Natural killer cell treated with Interleukin-12 subunit alpha and Interleukin-12 subunit beta and Interleukin-15 and Interleukin-18, amount 100 ng/mL, for 72 hours (primary cell): Measurements from ENCODE around the gene BMP8B. TPM values are rescaled to one million over a fixed set of nuclear protein-coding genes. Genes with fewer than 3 reads are reported as not detected.
A peak's percentile ranks its signal among the peaks of the same experiment; 100 is the strongest.
"Not testable (repeated sequence)": the region's sequence is repeated elsewhere in the genome, so short reads cannot be mapped to it uniquely, and the experiment has no call there.

Experiments used
- ATAC-seq, 2 donors: fragments of 150-1000 bp; cut with Tn5 transposase in 1 of 2; sonication (Bioruptor Pico), chemical (Tn5 transposase) in 1 of 2; 2 replicates each; pipeline ENCODE4 v1.10.0; 2021
- DNase-seq: peaks from one replicate; pipeline ENCODE4 v3.0.0; 2022; ENCODE audit warnings: low spot score
- H3K27ac Mint-ChIP-seq, 2 donors: 1 replicate in 1 of 2; 2 replicates in 1 of 2; pipeline ENCODE4 v1.8.0; 2022; ENCODE audit warnings: mixed read lengths in 2 of 2, mild to moderate bottlenecking in 1 of 2, moderate library complexity in 1 of 2
- H3K27me3 Mint-ChIP-seq, 2 donors: 1 replicate in 1 of 2; 2 replicates in 1 of 2; pipeline ENCODE4 v1.8.0; 2022; ENCODE audit warnings: mixed read lengths in 2 of 2
- H3K36me3 Mint-ChIP-seq: one replicate; pipeline ENCODE4 v1.8.0; 2022; ENCODE audit warnings: mixed read lengths
- H3K4me1 Mint-ChIP-seq, 2 donors: 1 replicate in 1 of 2; 2 replicates in 1 of 2; pipeline ENCODE4 v1.8.0; 2022; ENCODE audit warnings: low read depth in 2 of 2, mixed read lengths in 2 of 2, mild to moderate bottlenecking in 1 of 2
- H3K4me3 Mint-ChIP-seq: one replicate; pipeline ENCODE4 v1.8.0; 2022; ENCODE audit warnings: mixed read lengths
- H3K9me3 Mint-ChIP-seq: 2 replicates; pipeline ENCODE4 v1.8.0; 2022; ENCODE audit warnings: mixed read lengths
- total RNA-seq, 2 donors: library from RNA; stranded (reverse); gene quantifications; one replicate each; pipeline ENCODE4 v1.2.3, GENCODE V29; 2022

Gene BMP8B
- total RNA-seq, 2 donors from 2014 or later: 0.84 to 1.8 TPM

DNA sequence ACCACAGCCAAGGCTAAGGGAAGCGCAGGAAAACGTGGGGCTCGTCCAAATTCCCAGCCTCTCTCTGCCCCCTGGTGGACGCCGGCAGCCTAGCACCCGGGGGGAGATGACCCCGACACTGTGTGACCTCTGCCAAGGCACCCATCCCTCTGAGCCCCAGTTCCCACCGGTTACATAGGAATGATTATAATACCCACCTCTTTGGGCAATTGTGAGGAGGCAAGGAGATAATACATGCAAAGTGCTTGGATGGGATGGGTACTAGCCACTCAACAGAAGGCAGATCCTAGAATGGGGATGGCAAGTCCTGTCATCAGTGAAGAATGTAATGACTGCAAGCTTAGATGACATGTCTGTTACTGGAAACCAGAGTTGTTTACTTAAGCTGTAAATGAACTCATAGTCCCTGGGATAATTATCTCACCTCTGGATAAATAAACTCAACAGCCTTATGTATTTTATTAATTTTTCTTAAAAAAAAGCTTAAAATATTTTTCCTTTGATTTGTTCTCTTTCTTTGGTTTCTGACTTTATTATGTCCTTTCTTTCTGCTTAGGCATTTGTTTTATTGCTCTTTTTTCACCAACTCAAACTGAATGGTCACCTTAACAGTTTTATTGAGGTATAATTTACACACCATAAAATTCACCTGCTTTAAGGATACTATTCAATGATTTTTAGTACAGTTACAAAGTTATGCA is 11.3 kb upstream of the BMP8B start:
- peak; percentile 78 for DNase-seq
- Mint-ChIP-seq H3K27ac (peak overlapping the region; percentile 76 to 88), H3K4me1 (peaks cover 11 to 13% of the 10 kb centered on the region in 2 donors), H3K36me3 (no peaks in the 10 kb centered on the region), H3K4me3 (peak overlapping the region; percentile 75), H3K9me3 (no peaks in the 10 kb centered on the region), H3K27me3 (no peaks in the 10 kb centered on the region)
- ATAC-seq: peak; percentile 71 to 85

DNA sequence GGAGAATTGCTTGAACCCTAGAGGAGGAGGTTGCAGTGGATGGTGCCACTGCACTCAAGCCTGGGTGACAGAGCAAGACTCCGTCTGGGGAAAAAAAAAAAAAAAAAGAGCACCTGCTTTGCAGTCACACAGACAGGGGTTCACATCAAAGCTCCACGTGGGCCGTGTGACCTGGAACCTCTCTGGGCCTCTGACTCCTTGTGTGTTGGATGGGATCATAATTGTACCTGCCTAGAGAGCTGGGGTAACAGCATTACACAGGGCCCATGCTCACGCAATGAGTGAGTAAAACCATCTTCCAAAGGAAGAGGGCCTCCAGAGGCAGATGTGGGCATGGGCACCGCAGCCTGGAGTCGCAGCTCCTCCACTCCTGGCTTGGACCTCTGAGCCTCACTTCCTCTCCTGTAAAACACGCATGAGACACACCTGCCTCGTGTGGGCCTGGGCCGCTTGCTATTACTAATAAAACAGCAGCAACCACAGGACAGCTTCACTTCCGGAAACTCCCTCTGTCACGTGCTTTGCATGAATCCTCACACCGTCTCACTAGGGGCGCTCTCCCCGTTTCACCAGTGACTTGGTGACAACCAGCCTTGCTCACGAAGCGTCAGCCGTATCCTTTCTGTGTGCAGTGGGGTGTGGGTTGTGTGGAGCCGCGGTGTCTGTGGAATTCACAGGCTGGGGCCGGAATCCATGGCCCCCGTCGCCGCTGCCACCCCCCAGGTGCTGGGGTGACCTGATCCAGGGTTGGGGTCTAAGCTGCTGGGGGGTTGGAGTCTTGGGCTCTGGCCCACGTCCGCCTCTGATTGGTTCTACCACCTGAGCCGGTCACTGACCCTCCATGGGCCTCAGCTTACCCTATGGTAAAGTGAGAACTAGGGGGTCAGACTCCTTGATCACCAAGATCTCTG is 10.4 kb upstream of the BMP8B start:
- H3K36me3 Mint-ChIP-seq, H3K27me3 Mint-ChIP-seq, H3K9me3 Mint-ChIP-seq: not testable (repeated sequence)
- peak overlapping the region; percentile 76 to 88 for H3K27ac Mint-ChIP-seq
- DNase-seq (peak; percentile 89), ATAC-seq (peak; percentile 96 to 97)
- peak overlapping the region; percentile 75 for H3K4me3 Mint-ChIP-seq
- H3K4me1 Mint-ChIP-seq: peaks cover 11 to 13% of the 10 kb centered on the region in 2 donors

DNA sequence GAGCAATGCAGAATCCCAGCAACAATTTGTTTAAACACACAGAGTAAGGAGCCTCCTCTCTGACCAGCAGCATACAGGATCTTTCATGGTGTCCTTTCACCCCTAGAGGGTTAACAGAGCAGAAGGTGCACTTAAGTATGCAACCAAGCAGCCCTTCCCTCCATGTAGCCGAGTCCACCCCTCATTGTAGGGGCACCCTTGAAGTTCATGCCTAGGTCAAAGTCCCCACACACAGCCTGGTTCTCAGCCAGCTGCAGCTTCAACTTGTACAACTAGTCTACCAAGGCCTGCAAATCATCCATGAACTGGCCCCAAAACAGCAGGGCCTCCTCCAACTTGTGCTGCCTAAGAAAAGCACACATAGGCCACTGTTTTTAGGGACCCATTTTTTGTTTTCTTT is 7.0 kb upstream of the BMP8B start:
- ATAC-seq (no peak), DNase-seq (no peak)
- Mint-ChIP-seq H3K4me3 (no peak overlapping the region), H3K27ac (no peak overlapping the region), H3K4me1 (peaks cover 11 to 13% of the 10 kb centered on the region in 2 donors), H3K9me3 (no peaks in the 10 kb centered on the region), H3K27me3 (no peaks in the 10 kb centered on the region), H3K36me3 (no peaks in the 10 kb centered on the region)

DNA sequence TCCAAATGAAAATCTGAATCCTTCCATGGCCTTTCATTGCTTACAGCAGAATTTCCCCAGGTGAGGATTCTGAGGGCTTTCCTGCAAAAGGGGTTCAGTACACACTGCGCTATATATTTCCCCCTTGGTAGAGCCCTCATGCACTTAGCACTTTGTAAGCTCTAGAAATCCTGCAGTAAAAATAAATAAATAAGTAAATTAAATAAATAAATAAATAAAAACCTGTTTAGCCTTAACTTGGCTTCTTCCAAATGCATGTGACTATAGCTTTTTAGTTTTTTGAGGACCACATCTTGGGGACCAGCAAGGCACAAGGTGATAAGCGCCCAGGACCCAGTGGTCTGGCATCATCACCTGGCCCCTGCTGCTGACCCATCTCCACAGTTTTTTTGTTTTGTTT is 3.2 kb upstream of the BMP8B start:
- no peak for DNase-seq
- ATAC-seq: no peak
- Mint-ChIP-seq H3K27ac (no peak overlapping the region), H3K36me3 (no peaks in the 10 kb centered on the region), H3K4me3 (no peak overlapping the region), H3K27me3 (no peaks in the 10 kb centered on the region), H3K9me3 (no peaks in the 10 kb centered on the region), H3K4me1 (peaks cover 0 to 3% of the 10 kb centered on the region in 2 donors)

DNA sequence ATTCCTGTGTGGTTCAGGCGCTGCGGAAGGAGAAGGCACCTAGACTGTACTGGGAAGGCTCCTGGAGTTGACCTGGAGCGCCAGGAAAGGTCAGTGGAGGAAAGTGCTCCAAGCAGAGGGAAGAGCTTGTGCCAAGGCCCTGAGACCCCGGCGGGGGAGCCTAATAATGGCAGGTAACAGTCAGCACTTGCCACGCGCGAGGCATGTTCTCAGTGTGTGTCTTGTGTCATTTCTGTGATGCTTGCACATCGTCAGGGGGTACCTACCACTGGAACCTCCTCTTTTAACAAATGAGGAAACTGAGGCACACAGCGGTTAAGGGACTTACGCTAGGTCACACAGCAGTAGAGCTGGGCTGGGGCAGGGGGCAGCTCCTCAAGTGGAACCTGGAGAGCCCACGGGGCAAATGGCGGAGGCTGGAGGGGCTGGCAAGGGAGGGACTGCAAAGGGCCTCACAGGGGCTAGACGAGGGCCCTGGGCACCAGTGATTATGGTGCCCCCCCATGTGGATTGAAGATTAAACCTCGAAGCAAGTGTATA is 976 bp upstream of the BMP8B start:
- DNase-seq (no peak), ATAC-seq (no peak)
- no peaks in the 10 kb centered on the region for H3K27me3 Mint-ChIP-seq
- H3K4me1 Mint-ChIP-seq: peaks cover 0 to 3% of the 10 kb centered on the region in 2 donors
- H3K9me3 Mint-ChIP-seq: no peaks in the 10 kb centered on the region
- no peak overlapping the region for H3K27ac Mint-ChIP-seq
- peak overlapping the region; percentile 81 for H3K4me3 Mint-ChIP-seq
- no peaks in the 10 kb centered on the region for H3K36me3 Mint-ChIP-seq

DNA sequence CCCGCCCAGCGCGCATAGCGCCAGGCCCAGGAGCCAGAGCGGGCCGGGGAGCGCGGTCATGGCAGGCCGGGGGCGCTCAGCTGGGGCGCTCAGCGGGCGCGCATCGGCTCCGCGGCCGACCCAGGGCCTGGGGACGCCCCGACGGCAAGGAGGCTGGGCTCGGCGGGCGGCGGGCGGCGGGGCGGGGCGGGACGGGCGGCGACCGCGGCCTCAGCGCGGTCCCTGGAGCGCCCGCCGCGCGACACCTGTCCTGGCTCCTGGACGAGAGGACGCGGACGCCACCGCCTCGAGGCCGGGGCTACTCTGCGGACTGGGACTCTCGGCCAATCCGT is 273 bp downstream of the BMP8B start:
- H3K9me3 Mint-ChIP-seq: no peaks in the 10 kb centered on the region
- no peaks in the 10 kb centered on the region for H3K36me3 Mint-ChIP-seq
- DNase-seq: no peak

DNA sequence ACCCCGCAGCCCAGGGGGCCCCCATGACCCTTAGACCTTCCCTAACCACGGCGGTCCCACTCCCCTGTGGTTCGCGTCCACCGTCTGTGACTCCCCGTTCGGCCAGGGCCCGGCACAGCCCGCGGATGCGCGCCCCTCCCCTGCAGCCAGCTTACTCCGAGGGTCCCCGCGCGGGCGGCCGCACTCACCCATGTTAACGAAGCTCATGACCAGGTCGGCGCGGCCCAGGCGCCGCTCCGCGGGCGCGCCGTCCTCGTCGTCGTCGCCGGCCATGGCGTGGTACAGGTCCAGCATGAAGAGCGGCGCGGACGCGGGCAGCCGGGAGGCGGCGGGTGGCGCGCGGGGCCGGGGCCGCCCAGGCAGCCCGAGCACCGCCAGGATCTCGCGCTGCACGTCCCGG is 701 bp downstream of the BMP8B start:
- not testable (repeated sequence) for H3K4me1 Mint-ChIP-seq, DNase-seq, H3K9me3 Mint-ChIP-seq, H3K27ac Mint-ChIP-seq, H3K36me3 Mint-ChIP-seq, H3K27me3 Mint-ChIP-seq
- ATAC-seq: peak in 1 of 2 donors; percentile 4
- peak overlapping the region; percentile 55 for H3K4me3 Mint-ChIP-seq

More for the DNA sequence above, 273 bp downstream of the BMP8B start:
- no peak overlapping the region for H3K4me3 Mint-ChIP-seq
- H3K27me3 Mint-ChIP-seq: no peaks in the 10 kb centered on the region
- peak; percentile 44 to 68 for ATAC-seq
- no peak overlapping the region for H3K27ac Mint-ChIP-seq
- peaks cover 0 to 3% of the 10 kb centered on the region in 2 donors for H3K4me1 Mint-ChIP-seq

DNA sequence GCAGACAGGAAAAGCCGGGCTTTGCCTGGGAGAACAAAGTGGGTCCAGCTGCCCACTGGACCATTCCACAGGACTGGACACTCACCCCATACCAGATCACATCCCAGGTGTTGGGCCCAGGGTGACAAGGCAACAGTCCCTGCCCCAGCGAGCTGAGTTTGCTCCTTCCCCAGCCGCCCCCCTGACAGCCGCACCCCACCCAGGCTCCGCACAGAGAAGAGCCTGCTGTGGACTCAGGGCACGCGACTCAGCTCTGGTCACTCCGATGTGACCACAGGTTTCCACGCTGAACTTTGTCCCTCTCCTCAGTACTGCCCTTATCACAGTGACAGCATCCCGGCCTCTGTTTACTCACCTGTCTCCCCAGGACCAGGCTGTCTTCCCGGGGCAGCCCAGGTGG is 1.2 kb downstream of the BMP8B start:
- no peaks in the 10 kb centered on the region for H3K27me3 Mint-ChIP-seq
- peaks cover 0 to 3% of the 10 kb centered on the region in 2 donors for H3K4me1 Mint-ChIP-seq
- DNase-seq (no peak), ATAC-seq (no peak)
- peak overlapping the region; percentile 55 for H3K4me3 Mint-ChIP-seq
- no peak overlapping the region for H3K27ac Mint-ChIP-seq
- H3K36me3 Mint-ChIP-seq: no peaks in the 10 kb centered on the region
- no peaks in the 10 kb centered on the region for H3K9me3 Mint-ChIP-seq

DNA sequence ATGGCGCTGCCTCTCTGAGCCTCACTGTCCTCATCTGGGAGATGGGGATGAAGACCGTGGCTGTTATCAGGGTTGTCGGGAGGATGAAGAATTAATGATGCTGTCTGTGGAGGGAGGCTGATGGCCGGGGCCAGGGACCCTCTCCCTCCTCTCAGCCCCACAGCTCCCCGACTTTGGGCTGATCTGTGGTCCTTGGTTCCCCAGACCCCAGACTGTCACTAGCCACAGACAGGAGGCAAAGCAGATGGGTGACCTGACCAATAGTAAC is 1.6 kb downstream of the BMP8B start:
- not testable (repeated sequence) for H3K36me3 Mint-ChIP-seq, H3K27ac Mint-ChIP-seq, H3K27me3 Mint-ChIP-seq, DNase-seq, ATAC-seq, H3K4me1 Mint-ChIP-seq, H3K9me3 Mint-ChIP-seq
- H3K4me3 Mint-ChIP-seq: peak overlapping the region; percentile 55

DNA sequence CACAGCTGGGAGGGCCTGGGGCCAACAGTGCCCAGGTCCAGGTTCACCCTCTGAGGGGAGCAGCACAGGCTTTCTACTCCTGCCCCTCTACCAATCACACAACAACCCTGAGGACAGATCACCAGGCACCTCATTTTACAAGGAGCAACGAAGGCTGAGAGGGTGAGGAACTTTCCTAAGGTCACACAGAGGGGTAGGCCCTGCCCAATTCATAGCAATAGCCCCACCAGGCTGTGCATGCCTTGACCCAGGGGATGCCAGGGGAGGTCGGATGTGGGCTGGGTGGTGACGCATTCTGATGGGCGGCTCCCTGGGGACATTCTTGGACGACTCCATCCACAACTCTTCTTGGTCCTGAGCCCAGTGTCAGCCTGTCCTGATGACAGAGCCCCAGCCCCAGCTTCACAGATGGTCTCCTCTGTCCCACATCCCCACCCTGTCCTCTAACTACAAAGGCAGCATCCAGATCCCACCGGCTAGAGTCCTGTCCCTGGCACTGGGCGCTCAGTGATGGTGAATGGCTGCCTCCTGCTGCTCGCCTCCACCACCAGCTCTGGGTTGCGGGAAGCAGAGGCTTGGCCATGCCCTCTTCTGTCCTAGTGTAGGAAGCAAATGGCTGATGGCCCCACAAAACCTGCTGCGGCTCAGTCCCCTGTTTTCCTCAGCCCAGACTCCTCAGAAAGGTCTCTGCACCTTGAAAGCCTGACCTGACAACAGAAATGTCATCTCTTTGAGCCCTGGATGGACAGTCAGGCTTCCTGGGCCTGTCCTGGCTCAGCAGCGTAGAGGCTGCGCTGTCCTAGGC is 2.2 kb downstream of the BMP8B start:
- ATAC-seq, H3K36me3 Mint-ChIP-seq, H3K27me3 Mint-ChIP-seq: not testable (repeated sequence)

DNA sequence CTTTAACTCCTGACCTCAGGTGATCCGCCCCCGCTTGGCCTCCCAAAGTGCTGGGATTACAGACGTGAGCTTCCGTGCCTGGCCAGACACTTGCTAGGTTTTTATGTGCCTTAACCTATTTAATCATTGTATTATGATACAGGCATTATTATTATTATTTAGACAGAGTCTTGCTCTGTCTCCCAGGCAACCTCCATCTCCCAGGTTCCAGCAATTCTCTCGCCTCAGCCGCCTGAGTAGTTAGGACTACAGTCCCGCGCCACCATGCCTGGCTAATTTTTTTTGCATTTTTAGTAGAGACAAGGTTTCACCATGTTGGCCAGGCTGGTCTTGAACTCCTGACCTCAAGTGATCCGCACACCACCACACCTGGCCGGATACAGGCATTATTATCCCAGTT is 6.0 kb downstream of the BMP8B start:
- not testable (repeated sequence) for H3K27ac Mint-ChIP-seq, H3K27me3 Mint-ChIP-seq, H3K4me3 Mint-ChIP-seq, H3K36me3 Mint-ChIP-seq, H3K9me3 Mint-ChIP-seq, ATAC-seq, H3K4me1 Mint-ChIP-seq, DNase-seq

More for the DNA sequence above, 2.2 kb downstream of the BMP8B start:
- not testable (repeated sequence) for H3K27ac Mint-ChIP-seq, DNase-seq, H3K4me1 Mint-ChIP-seq, H3K9me3 Mint-ChIP-seq
- peak overlapping the region; percentile 55 for H3K4me3 Mint-ChIP-seq

DNA sequence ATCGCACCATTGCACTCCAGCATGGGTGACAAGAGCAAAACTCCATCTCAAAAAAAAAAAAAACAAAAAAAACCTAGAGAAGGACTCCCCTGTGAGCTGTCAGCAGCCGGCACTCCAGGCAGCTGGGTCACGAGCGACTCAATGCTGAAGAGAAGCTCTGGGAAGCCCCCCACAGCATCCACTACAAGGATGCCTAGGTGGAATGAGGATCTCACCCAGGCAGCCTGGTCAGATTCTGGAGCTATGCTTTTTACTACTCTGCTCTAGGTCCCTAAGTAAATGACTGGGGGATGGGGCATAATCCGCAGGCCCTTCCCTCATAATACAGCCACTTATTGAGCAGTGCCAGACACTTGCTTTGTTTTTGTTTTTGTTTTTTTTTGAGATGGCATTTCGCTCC is 6.6 kb downstream of the BMP8B start:
- Mint-ChIP-seq H3K4me1 (no peaks in the 10 kb centered on the region), H3K27me3 (no peaks in the 10 kb centered on the region), H3K9me3 (no peaks in the 10 kb centered on the region), H3K36me3 (no peaks in the 10 kb centered on the region), H3K4me3 (no peak overlapping the region), H3K27ac (no peak overlapping the region)
- DNase-seq (no peak), ATAC-seq (no peak)

DNA sequence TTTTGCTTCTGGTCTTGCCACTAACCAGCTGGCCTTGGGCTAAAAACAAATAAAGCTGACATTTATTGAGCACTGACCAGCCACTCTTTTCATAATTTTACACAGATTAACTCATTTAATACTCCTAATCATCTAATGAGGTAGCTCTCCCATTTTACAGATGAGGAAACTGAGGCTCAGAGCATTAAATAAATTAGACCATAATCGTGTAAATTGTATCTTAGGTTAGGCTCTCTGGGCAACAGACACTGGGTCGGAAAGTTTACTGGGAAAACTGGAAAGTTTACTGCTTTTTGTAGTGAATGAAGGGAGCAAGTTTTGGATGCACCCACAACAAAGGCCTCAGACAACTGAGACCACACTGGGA is 7.3 kb downstream of the BMP8B start:
- no peak for DNase-seq
- ATAC-seq: no peak
- no peak overlapping the region for H3K4me3 Mint-ChIP-seq
- no peaks in the 10 kb centered on the region for H3K36me3 Mint-ChIP-seq
- H3K27ac Mint-ChIP-seq: no peak overlapping the region
- peaks cover 2 to 6% of the 10 kb centered on the region in 2 donors for H3K4me1 Mint-ChIP-seq
- no peaks in the 10 kb centered on the region for H3K9me3 Mint-ChIP-seq
- no peaks in the 10 kb centered on the region for H3K27me3 Mint-ChIP-seq

DNA sequence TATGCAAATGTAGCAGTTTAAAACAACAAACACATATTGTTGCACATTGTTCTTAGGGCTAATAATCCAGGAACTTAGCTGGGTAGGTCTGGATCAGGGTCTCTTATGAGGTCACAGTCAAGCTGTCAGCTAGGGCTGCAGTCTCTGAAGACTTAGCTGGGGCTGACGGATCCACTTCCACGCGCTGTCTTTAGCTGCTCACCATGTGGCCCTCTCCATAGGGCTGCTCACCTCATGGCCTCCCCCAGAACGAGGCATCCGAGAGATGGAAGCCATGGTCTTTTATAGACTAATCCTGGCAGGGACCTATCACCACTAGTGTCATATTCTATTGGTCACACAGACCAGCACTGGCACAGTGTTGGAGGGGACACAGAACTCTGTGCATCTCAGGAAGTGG is 8.8 kb downstream of the BMP8B start:
- Mint-ChIP-seq H3K9me3 (no peaks in the 10 kb centered on the region), H3K27me3 (no peaks in the 10 kb centered on the region), H3K27ac (no peak overlapping the region), H3K36me3 (no peaks in the 10 kb centered on the region), H3K4me3 (no peak overlapping the region), H3K4me1 (peaks cover 10 to 13% of the 10 kb centered on the region in 2 donors)
- DNase-seq (no peak), ATAC-seq (no peak)
